K562 (cell line): ENCODE results near the gene ZDHHC14. TPM values are rescaled to one million over a fixed set of nuclear protein-coding genes. Genes with fewer than 3 reads are reported as not detected.

Experiments used
- DACH1 ChIP-seq: fragments of 450-650 bp; IDR thresholded peaks from 2 replicates; pipeline ENCODE4 v1.6.1; 2018; ENCODE audit not compliant: partially characterized antibody
- E2F3 ChIP-seq: fragments of 250-450 bp; sonication (Bioruptor Pico); IDR thresholded peaks from 2 replicates; pipeline ENCODE4 v1.4.0; 2020; ENCODE audit warnings: mild to moderate bottlenecking
- FOSL1 ChIP-seq: fragments of 200-800 bp; sonication (Bioruptor generic); conservative IDR thresholded peaks from 2 replicates; pipeline ENCODE4 v1.6.1; 2016; ENCODE audit warnings: missing genetic modification characterization, missing compliant biosample characterization
- FOXA1 ChIP-seq: fragments of 450-650 bp; IDR thresholded peaks from 2 replicates; pipeline ENCODE4 v1.6.1; 2016; ENCODE audit warnings: mild to moderate bottlenecking, borderline replicate concordance
- MAFF ChIP-seq: IDR thresholded peaks from 2 replicates; pipeline ENCODE4 v1.6.1; 2012; ENCODE audit warnings: low read length, improper control_type of control experiment
- MTA3 ChIP-seq: fragments of 450-650 bp; formaldehyde crosslinking; IDR thresholded peaks from 2 replicates; pipeline ENCODE4 v1.6.1; 2017; ENCODE audit warnings: mild to moderate bottlenecking, borderline replicate concordance
- PBX2 ChIP-seq, 2 experiments: IDR thresholded peaks in 1 of 2; conservative IDR thresholded peaks in 1 of 2; 2 replicates each; pipeline ENCODE4 v1.6.1; 2016; ENCODE audit warnings: low read depth in 2 of 2, mild to moderate bottlenecking in 1 of 2, missing compliant biosample characterization in 1 of 2, missing genetic modification characterization in 1 of 2, moderate library complexity in 1 of 2
- ZNF444 ChIP-seq: fragments of 250-450 bp; sonication (Bioruptor Pico); IDR thresholded peaks from 2 replicates; pipeline ENCODE4 v1.4.0; 2020; ENCODE audit warnings: mild to moderate bottlenecking, moderate library complexity
- polyA plus RNA-seq, 8 experiments: library from polyadenylated mRNA; depleted of rRNA in 4 of 8; stranded (reverse) in 5 of 8; unstranded in 3 of 8; fragments of >200 nt; fragmentation: Nextera tagmentation in 2 of 8; fragmentation: Illumina TruSeq in 1 of 8; extraction: Ambion mirVana in 2 of 8; extraction: Trizol in 1 of 8; gene quantifications; 2 replicates each; pipeline versions ENCODE4 v1.2.1 to v1.2.3, GENCODE V29; 2011 to 2014; ENCODE audit warnings: inconsistent platforms in 1 of 8, missing spikeins in 1 of 8
- total RNA-seq, 7 experiments: library from RNA; depleted of rRNA in 6 of 7; stranded (reverse); fragments of >200 nt in 6 of 7; fragmentation: Illumina TruSeq in 2 of 7; extraction: Trizol in 2 of 7; gene quantifications; 2 replicates each; pipeline versions ENCODE4 v1.2.1 to v1.2.3, GENCODE V29; 2011 to 2021; ENCODE audit warnings: low replicate concordance in 1 of 7

ZDHHC14 gene
- total and polyA plus RNA-seq, 9 of the 15 experiments (the other 6 are each of a cell fraction or from before 2014, with no cell fraction given): 0.92 to 23.1 (median 13.8) TPM

DNA sequence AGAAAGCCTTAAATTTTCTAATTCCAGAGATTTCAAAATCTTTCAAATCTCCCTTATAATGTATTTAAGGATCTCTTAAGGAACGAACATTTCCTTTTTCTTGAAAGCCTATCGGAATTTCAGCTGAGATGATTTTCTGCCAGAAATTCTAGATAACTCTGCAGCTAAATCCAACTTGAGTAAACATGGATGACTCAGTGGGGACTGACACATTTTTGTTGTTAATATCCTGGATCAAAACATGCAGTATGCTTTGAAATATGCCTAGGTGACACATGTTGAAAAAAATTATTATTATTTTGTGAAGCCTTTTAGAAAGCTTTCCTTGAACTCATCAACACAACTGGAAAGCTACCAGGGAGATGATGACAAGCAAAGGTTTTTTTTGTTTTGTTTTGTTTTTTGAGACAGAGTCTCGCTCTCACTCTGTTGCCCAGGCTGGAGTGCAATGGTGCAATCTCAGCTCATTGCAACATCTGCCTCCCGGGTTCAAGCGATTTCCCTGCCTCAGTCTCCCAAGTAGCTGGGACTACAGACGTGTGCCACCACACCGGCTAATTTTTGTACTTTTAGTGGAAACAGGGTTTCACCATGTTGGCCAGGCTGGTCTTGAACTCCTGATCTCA lies 302.0 kb downstream of the ZDHHC14 start (continued):
- peak; percentile 94 for TF ChIP-seq FOSL1 (tag)
- TF ChIP-seq DACH1: no peak
- TF ChIP-seq PBX2 (CRISPR knock-in tag; IDR thresholded peaks at IDR 0.05; ENCODE audit: low read depth): no peak
- TF ChIP-seq PBX2 (tag; conservative IDR thresholded peaks at IDR 0.05; ENCODE audit: low read depth): no peak
- peak; percentile 13; the same call in 1 of the 2 replicates for TF ChIP-seq MAFF
- TF ChIP-seq E2F3 (CRISPR knock-in tag): no peak
- TF ChIP-seq MTA3: no peak
- 0 out of 2 replicates have a peak, but pooled peaks have one; percentile 12 for TF ChIP-seq FOXA1
- no peak for TF ChIP-seq ZNF444
- TF ChIP-seq, all 486 proteins: peak for 21
